Measurements from ENCODE around the gene BCAS1.

The BCAS1 gene

DNA sequence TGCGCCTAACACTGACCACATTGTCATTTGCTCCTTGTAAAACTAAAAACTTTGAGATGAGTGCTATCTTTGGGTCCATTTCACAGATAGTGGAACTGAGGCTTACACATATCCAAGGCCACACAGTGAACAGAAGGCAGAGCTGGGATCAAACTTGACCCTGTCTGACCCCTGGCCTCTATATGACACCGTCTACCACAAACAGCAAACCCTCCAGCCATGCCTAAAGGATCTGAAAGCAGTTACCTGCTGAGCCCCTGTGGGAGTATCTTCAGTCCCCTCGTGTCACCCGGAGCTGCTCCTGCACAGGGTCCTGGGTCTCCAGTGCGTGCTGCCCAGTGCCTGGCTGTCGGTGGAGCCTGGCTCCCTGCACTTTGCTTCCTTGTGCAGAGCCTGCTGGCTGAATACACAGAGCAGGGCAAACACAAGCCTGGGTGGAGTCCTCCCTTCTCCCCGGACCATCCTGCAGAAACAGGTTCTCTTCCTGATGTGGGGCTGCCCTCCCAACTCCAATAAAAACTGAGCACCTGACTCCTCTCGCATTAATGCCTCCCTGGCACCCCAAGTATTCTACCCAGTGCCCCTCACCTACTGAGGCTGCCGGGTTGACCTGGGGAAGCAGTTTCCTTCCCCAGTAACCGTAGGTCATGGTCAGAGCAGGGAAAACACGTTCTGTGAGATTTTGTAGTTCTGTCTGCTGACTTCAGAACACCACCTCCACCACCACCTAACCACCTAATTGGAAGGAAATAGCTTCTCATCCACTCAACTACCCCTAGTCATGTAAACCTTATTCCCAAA is at the start of gene BCAS1:
Gene BCAS1, minus strand, starts transcription at position 408 of the 801 bp plus-strand sequence. CDS start 11,876 bp downstream, outside the sequence.
- TF ChIP-seq REST (IDR thresholded peaks at IDR 0.05; ENCODE audit: low read depth) (no peak), TEAD4 (IDR thresholded peaks at IDR 0.05) (no peak), NFIC (IDR thresholded peaks at IDR 0.05) (no peak), TCF12 (IDR thresholded peaks at IDR 0.05; ENCODE audit: low read depth) (no peak), YY1 (IDR thresholded peaks at IDR 0.05; ENCODE audit: low read depth) (no peak), FOXM1 (IDR thresholded peaks at IDR 0.05; ENCODE audit: borderline replicate concordance, low read depth) (no peak), RAD21 (IDR thresholded peaks at IDR 0.05; ENCODE audit: low read depth) (no peak), ZBTB7A (IDR thresholded peaks at IDR 0.05; ENCODE audit: low read depth) (no peak), EP300 (IDR thresholded peaks at IDR 0.05; ENCODE audit: borderline replicate concordance) (no peak), EGR1 (IDR thresholded peaks at IDR 0.05) (no peak), CEBPB (IDR thresholded peaks at IDR 0.05) (no peak)
- TF ChIP-seq, protein P1, sequence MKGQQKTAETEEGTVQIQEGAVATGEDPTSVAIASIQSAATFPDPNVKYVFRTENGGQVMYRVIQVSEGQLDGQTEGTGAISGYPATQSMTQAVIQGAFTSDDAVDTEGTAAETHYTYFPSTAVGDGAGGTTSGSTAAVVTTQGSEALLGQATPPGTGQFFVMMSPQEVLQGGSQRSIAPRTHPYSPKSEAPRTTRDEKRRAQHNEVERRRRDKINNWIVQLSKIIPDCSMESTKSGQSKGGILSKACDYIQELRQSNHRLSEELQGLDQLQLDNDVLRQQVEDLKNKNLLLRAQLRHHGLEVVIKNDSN (IDR thresholded peaks at IDR 0.05) = no peak
- TF ChIP-seq, protein P2, sequence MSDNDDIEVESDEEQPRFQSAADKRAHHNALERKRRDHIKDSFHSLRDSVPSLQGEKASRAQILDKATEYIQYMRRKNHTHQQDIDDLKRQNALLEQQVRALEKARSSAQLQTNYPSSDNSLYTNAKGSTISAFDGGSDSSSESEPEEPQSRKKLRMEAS (IDR thresholded peaks at IDR 0.05) = no peak

- TF ChIP-seq CREB1 (IDR thresholded peaks at IDR 0.05; ENCODE audit: low read depth) = no peak
- TF ChIP-seq, protein P2 (IDR thresholded peaks at IDR 0.05) = no peak
- no peak for TF ChIP-seq YY1 (IDR thresholded peaks at IDR 0.05; ENCODE audit: low read depth)
- no peak for TF ChIP-seq NFIC (IDR thresholded peaks at IDR 0.05)
- no peak for TF ChIP-seq EP300 (IDR thresholded peaks at IDR 0.05; ENCODE audit: borderline replicate concordance)
- TF ChIP-seq CEBPB (IDR thresholded peaks at IDR 0.05) = no peak
- TF ChIP-seq EGR1 (IDR thresholded peaks at IDR 0.05) = no peak
- no peak for TF ChIP-seq ZBTB7A (IDR thresholded peaks at IDR 0.05; ENCODE audit: low read depth)
- no peak for TF ChIP-seq RAD21 (IDR thresholded peaks at IDR 0.05; ENCODE audit: low read depth)
- no peak for TF ChIP-seq TEAD4 (IDR thresholded peaks at IDR 0.05)
- TF ChIP-seq, protein P1 (IDR thresholded peaks at IDR 0.05) = no peak
- TF ChIP-seq FOXM1 (IDR thresholded peaks at IDR 0.05; ENCODE audit: borderline replicate concordance, low read depth) = no peak
- TF ChIP-seq TCF12 (IDR thresholded peaks at IDR 0.05; ENCODE audit: low read depth) = no peak
- no peak for TF ChIP-seq TAF1 (IDR thresholded peaks at IDR 0.05; ENCODE audit: low read depth)
Measured at GRCh38 chr20:54119744-54120143, 49.4 kb upstream of the BCAS1 start.

DNA sequence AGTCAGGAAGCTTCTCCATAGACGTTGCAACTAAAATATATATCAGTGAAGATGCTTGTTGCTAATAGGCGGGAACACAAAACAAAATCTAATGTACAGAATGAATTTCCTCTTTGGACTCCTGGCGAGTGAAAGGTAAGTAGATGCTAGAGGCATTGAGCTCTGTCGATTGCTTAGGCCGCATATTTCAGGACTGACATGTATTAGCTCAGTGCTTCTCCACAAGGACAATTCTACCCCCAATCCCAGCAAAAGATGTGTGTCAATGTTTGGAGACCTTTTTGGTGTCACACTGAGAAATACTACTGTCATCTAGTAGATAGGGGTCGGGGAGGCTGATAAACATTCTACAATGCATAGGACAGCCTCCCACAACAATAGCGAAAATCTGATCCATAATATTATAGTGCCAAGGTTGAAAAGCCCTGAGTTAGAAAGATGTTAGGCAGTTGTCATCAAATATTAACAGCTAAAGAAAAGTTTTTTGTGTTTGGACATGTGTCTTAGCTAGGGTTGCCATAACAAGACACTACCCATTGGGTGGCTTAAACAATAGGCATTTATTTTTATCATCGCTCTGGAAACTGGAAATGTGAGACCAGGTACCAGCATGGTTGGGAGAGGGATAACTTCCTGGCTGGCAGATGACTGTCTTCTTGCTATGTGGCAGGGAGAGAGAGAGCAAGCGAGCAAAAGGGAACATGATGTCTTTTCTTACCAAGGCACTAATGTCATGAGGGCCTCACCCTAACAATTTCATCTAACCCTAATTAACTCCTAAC is 48.0 kb upstream of the BCAS1 start:
- TF ChIP-seq ZBTB7A (IDR thresholded peaks at IDR 0.05; ENCODE audit: low read depth) (no peak), CREB1 (IDR thresholded peaks at IDR 0.05; ENCODE audit: low read depth) (no peak), FOXM1 (IDR thresholded peaks at IDR 0.05; ENCODE audit: borderline replicate concordance, low read depth) (no peak), YY1 (IDR thresholded peaks at IDR 0.05; ENCODE audit: low read depth) (no peak)

GRCh38 chr20:54116550-54117235 is 46.3 kb upstream of the BCAS1 start:
- TF ChIP-seq, protein P2 (IDR thresholded peaks at IDR 0.05) = no peak
- TF ChIP-seq CEBPB (IDR thresholded peaks at IDR 0.05) (no peak), CREB1 (IDR thresholded peaks at IDR 0.05; ENCODE audit: low read depth) (no peak), YY1 (IDR thresholded peaks at IDR 0.05; ENCODE audit: low read depth) (no peak), EGR1 (IDR thresholded peaks at IDR 0.05) (no peak), TCF12 (IDR thresholded peaks at IDR 0.05; ENCODE audit: low read depth) (no peak), FOXM1 (IDR thresholded peaks at IDR 0.05; ENCODE audit: borderline replicate concordance, low read depth) (no peak), NFIC (IDR thresholded peaks at IDR 0.05) (no peak), EP300 (IDR thresholded peaks at IDR 0.05; ENCODE audit: borderline replicate concordance) (no peak), ZBTB7A (IDR thresholded peaks at IDR 0.05; ENCODE audit: low read depth) (no peak), RAD21 (IDR thresholded peaks at IDR 0.05; ENCODE audit: low read depth) (no peak), TAF1 (IDR thresholded peaks at IDR 0.05; ENCODE audit: low read depth) (no peak), REST (IDR thresholded peaks at IDR 0.05; ENCODE audit: low read depth) (no peak), TEAD4 (IDR thresholded peaks at IDR 0.05) (no peak)
- TF ChIP-seq, protein P1 (IDR thresholded peaks at IDR 0.05) = no peak
